Stimulated activated CD4-positive, alpha-beta T cell treated with anti-CD3 and anti-CD28 coated beads, Interleukin-12 subunit alpha, Interleukin-12 subunit beta, amount 100 ng/mL, for 24 hours (primary cell): Measurements from ENCODE around the gene CLDN24.

Experiments used
- DNase-seq, 2 experiments: peaks; one replicate each; pipeline ENCODE4 v3.0.0-alpha.2; 2020; ENCODE audit warnings: low read depth in 2 of 2

CLDN24 gene

GRCh38 chr4:183322326-183322725 is at the start of gene CLDN24:
TSS of gene CLDN24 (minus strand) at chr4:183322426. CDS start at chr4:183322426, 0 bp downstream.
- DNase-seq: no peak

- DNase-seq: no peak
Measured at GRCh38 chr4:183370786-183371185, 48.6 kb upstream of the CLDN24 start.

GRCh38 chr4:183369073-183369472 is 46.8 kb upstream of the CLDN24 start:
- DNase-seq: no peak

GRCh38 chr4:183366206-183366835 is 44.1 kb upstream of the CLDN24 start:
- no peak for DNase-seq

GRCh38 chr4:183364025-183364424 is 41.8 kb upstream of the CLDN24 start:
- no peak for DNase-seq

GRCh38 chr4:183362916-183363542 is 40.8 kb upstream of the CLDN24 start:
- no peak for DNase-seq

GRCh38 chr4:183362036-183362435 is 39.8 kb upstream of the CLDN24 start:
- no peak for DNase-seq

GRCh38 chr4:183360161-183360919 is 38.1 kb upstream of the CLDN24 start:
- DNase-seq: no peak

GRCh38 chr4:183358215-183358755 is 36.1 kb upstream of the CLDN24 start:
- no peak for DNase-seq

GRCh38 chr4:183356931-183357675 is 34.9 kb upstream of the CLDN24 start:
- no peak for DNase-seq

GRCh38 chr4:183356173-183356830 is 34.1 kb upstream of the CLDN24 start:
- no peak for DNase-seq

GRCh38 chr4:183355405-183355804 is 33.2 kb upstream of the CLDN24 start:
- no peak for DNase-seq

- no peak for DNase-seq
Measured at GRCh38 chr4:183354219-183354618, 32.0 kb upstream of the CLDN24 start.

- DNase-seq: no peak
Measured at GRCh38 chr4:183353557-183353956, 31.3 kb upstream of the CLDN24 start.

- no peak for DNase-seq
Measured at GRCh38 chr4:183352546-183352945, 30.3 kb upstream of the CLDN24 start.

- no peak for DNase-seq
Measured at GRCh38 chr4:183350317-183351071, 28.3 kb upstream of the CLDN24 start.

- DNase-seq: no peak
Measured at GRCh38 chr4:183349673-183350072, 27.4 kb upstream of the CLDN24 start.

GRCh38 chr4:183348706-183349659 is 26.8 kb upstream of the CLDN24 start:
- DNase-seq: peak in 1 of 2 experiments; percentile 19

- DNase-seq: no peak
Measured at GRCh38 chr4:183348136-183348535, 25.9 kb upstream of the CLDN24 start.
